Inferior parietal cortex (tissue), 1 donor: ENCODE data around the gene NKD2.
"Not testable (repeated sequence)": the region's sequence is repeated elsewhere in the genome, so short reads cannot be mapped to it uniquely, and the experiment has no call there.

Experiments used
- DNase-seq: peaks from one replicate; pipeline ENCODE4 v3.0.0-alpha.2; 2016; ENCODE audit errors: extremely low spot score

NKD2 gene

GRCh38 chr5:1008451-1009358, at the start of gene NKD2:
NKD2 (plus strand) TSS chr5:1008802; CDS start chr5:1009058, 256 bp downstream.
- no peak for DNase-seq

GRCh38 chr5:959581-960531, 48.7 kb upstream of the NKD2 start:
- DNase-seq = no peak

GRCh38 chr5:960551-960950, 48.1 kb upstream of the NKD2 start:
- DNase-seq = no peak

GRCh38 chr5:961002-961710, 47.4 kb upstream of the NKD2 start:
- no peak for DNase-seq

DNA sequence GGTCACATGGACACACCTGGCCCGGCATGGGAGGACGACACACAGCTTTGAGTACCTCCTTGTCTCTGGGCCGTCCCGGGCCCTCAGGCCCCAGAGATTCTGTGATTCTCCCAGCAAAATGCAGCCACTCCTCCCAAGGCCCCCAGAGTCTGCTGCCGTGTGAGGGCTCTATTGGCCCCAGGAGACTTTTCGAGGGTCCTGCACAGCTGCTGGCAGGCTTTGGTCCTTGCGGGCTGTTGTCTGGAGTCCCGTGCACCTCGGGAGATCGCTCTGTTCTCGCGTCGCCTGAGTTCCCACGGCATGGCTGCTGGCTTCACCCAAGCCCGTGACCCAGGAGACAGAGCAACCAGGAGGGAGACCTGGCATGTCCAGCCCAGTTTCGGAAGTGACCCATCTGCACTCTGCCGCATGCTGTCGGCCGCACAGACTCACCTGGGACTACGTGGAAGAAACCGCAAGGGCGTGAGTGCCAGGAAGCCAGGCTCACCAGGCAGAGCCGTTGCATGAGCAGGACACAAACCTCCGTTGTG, 46.8 kb upstream of the NKD2 start:
- DNase-seq = no peak

DNA sequence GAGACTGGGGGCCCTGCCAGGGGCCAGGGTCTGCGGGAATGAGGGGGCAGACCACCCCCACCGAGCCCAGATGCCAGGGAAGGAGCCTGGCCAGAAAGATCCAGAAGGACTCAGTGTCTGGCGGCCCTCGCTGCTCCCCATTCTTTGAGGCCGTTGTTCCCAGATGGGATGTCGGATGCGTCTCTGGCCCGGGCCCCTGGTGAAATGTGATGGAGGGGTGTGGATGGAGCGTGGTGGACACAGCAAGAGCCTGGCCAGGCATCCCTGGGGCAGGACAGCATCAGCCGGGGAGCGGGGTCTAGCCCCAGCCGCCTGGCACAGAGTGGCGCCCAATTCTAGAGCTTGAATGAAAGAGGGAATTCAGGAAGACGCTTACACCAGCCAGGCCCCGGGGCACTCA, 46.2 kb upstream of the NKD2 start:
- no peak for DNase-seq

GRCh38 chr5:962801-963200, 45.8 kb upstream of the NKD2 start:
- DNase-seq = no peak

- no peak for DNase-seq
These were observed 45.3 kb upstream of the NKD2 start for GRCh38 chr5:963310-963672.

GRCh38 chr5:963673-964531, 44.7 kb upstream of the NKD2 start:
- DNase-seq = no peak

- DNase-seq = no peak
These were observed 43.8 kb upstream of the NKD2 start for GRCh38 chr5:964821-965220.

- no peak for DNase-seq
These were observed 42.8 kb upstream of the NKD2 start for GRCh38 chr5:965604-966344.

- no peak for DNase-seq
These were observed 42.3 kb upstream of the NKD2 start for GRCh38 chr5:966345-966710.

GRCh38 chr5:966941-967340, 41.7 kb upstream of the NKD2 start:
- no peak for DNase-seq

GRCh38 chr5:968881-969280, 39.7 kb upstream of the NKD2 start:
- DNase-seq = no peak

- DNase-seq = peak; percentile 51
These were observed 39.2 kb upstream of the NKD2 start for GRCh38 chr5:969408-969839.

GRCh38 chr5:972575-972974, 36.0 kb upstream of the NKD2 start:
- DNase-seq = not testable (repeated sequence)

DNA sequence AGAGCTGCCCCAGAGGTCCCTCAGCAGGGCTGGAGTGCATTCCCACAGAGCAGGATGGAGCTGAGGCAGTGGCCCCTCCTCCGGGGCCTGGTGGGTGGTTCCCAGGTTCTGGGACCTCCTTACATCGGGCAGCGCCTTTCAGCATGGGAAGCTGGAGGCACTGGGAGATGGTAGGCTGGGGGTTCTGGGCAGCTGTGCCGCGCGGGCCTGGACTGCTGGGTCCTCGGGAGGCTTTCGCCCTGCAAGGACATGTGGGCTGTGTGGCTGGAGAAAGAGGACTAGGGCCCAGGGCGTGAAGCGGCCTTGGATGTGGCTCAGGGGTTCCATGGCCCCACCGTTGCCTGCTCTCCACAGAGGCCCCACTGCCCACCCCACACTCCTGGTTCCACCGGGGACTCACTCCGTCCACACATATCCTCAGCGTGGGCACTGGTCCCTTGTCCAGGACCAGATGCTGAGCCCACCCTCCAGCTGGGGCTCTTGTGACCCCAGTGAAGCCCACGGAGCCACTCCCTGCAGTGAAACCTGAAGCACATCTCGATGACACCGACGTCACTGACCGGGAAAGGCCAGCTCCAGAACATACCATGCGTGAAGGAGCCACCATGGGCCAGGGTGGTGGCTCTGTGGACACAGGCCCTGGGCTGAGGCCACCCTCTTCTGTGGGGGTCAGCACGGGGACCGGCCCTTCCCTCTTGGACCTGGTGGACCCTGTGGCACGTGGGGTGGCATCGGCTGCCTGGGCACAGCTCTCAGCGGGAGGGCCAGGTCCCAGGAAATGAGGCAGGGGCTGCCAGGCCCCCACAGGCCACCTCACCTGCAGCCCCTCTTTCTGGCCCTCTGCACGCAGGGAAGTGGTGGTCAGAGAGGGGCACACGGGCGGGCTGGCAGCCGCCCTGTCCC, 31.5 kb upstream of the NKD2 start:
- no peak for DNase-seq

DNA sequence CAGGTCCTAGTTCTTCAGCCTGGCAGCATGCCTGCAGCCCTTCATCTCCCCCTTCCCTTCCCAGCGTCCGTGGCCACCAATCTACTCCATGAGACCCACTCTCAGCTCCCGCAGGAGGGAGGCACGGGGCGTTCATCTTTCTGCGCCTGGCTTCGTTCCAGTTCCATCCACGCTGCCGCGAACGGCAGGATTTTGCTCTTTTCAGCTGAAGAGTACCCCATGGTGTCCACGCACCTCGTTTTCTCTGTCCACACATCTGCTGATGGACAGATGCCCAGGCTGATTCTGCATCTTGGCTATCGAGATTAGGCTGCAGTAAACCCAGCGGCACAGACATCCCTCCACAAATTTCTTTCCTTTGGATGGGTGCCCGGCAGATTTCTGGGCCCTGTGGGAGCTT, 30.5 kb upstream of the NKD2 start:
- peak; percentile 11 for DNase-seq

DNA sequence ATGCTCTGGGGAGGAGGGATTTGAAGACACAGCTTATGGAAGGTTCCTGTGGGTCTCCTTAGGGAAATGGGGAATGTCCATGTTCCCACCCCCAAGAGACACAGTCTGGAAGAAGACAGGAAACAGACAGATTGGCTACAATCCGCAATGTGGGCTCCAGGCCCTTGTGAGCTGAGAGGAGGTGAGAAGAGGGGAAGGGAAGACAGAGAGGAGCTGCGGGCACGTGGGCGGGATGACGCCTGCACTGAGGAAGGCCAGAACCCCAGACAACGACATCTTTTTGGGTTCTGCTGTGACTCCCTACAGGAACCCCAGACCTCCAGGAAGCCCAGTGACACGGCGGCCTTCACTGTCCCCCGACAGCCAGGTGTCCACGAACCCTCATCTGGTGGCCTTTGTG, 29.9 kb upstream of the NKD2 start:
- peak; percentile 9 for DNase-seq
